ENCODE data around the gene MEF2C.

DNA sequence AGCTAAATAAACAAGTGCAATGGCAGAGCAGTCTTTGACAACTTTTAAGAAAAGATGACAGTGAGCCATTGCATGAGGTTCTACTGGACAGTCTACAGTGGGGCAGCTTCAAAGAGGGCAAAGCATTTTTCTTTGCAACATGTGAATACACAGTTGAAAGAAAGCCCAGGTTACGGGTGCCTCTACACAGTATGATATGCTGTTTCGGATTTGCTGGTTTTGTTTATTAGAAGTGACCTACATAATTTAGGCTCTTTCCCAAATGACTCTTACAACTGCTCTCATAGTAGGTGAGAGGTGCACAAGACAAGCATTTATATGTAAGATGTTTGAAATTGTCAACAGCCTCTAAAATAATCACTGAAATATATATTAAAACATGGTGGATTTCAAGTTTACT, 62.4 kb downstream of the MEF2C start:
- TF ChIP-seq, protein P1, sequence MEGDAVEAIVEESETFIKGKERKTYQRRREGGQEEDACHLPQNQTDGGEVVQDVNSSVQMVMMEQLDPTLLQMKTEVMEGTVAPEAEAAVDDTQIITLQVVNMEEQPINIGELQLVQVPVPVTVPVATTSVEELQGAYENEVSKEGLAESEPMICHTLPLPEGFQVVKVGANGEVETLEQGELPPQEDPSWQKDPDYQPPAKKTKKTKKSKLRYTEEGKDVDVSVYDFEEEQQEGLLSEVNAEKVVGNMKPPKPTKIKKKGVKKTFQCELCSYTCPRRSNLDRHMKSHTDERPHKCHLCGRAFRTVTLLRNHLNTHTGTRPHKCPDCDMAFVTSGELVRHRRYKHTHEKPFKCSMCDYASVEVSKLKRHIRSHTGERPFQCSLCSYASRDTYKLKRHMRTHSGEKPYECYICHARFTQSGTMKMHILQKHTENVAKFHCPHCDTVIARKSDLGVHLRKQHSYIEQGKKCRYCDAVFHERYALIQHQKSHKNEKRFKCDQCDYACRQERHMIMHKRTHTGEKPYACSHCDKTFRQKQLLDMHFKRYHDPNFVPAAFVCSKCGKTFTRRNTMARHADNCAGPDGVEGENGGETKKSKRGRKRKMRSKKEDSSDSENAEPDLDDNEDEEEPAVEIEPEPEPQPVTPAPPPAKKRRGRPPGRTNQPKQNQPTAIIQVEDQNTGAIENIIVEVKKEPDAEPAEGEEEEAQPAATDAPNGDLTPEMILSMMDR (IDR thresholded peaks at IDR 0.05; ENCODE audit: low read length), result no peak
- TF ChIP-seq EZH2 (IDR thresholded peaks at IDR 0.05; ENCODE audit: borderline replicate concordance, low read length), result no peak
